Liver (tissue), 9 donors: ENCODE results near the gene VGLL4. TPM values are rescaled to one million over a fixed set of nuclear protein-coding genes. Genes with fewer than 3 reads are reported as not detected.

Source experiments
- DNase-seq: peaks from one replicate; pipeline ENCODE4 v3.0.0-alpha.2; 2017; ENCODE audit warnings: low spot score
- H3K27ac ChIP-seq, 2 donors: one replicate each; pipeline ENCODE4 v1.7.0; 2013; ENCODE audit warnings: inconsistent platforms in 2 of 2, low read length in 2 of 2, control low read depth in 1 of 2, low read depth in 1 of 2, mild to moderate bottlenecking in 1 of 2
- H3K27me3 ChIP-seq, 4 donors: one replicate each; pipeline versions ENCODE4 v1.6.1 to v1.7.0; 2013; ENCODE audit warnings: low read length in 3 of 4, inconsistent platforms in 1 of 4, mild to moderate bottlenecking in 1 of 4, moderate library complexity in 1 of 4; ENCODE audit not compliant: control insufficient read depth in 4 of 4, insufficient read depth in 4 of 4
- H3K36me3 ChIP-seq, 4 donors: one replicate each; pipeline versions ENCODE4 v1.6.1 to v1.7.0; 2013; ENCODE audit warnings: low read length in 3 of 4, mild to moderate bottlenecking in 3 of 4, low read depth in 1 of 4, moderate library complexity in 1 of 4; ENCODE audit not compliant: control insufficient read depth in 4 of 4, insufficient read depth in 3 of 4
- H3K4me1 ChIP-seq, 4 donors: one replicate each; pipeline versions ENCODE4 v1.6.1 to v1.7.0; 2013; ENCODE audit warnings: low read length in 3 of 4, mild to moderate bottlenecking in 3 of 4, moderate library complexity in 1 of 4; ENCODE audit not compliant: control insufficient read depth in 4 of 4, insufficient read depth in 4 of 4
- H3K4me3 ChIP-seq, 3 donors: one replicate each; pipeline versions ENCODE4 v1.6.1 to v1.7.0; 2013; ENCODE audit warnings: low read length in 3 of 3, control low read depth in 1 of 3, low read depth in 1 of 3, mild to moderate bottlenecking in 1 of 3
- H3K9ac ChIP-seq, 2 donors: one replicate each; pipeline ENCODE4 v1.7.0; 2013; ENCODE audit warnings: low read length in 2 of 2, mild to moderate bottlenecking in 2 of 2, moderate library complexity in 2 of 2, control low read depth in 1 of 2, low read depth in 1 of 2
- H3K9me3 ChIP-seq, 4 donors: one replicate each; pipeline versions ENCODE4 v1.6.1 to v1.7.0; 2013; ENCODE audit warnings: low read length in 3 of 4; ENCODE audit not compliant: control insufficient read depth in 4 of 4
- EGR1 ChIP-seq, 2 donors: IDR thresholded peaks; 2 replicates each; pipeline ENCODE4 v1.6.1; 2016 to 2018; ENCODE audit warnings: antibody characterized with exemption in 2 of 2, low read depth in 2 of 2
- FOXA1 ChIP-seq: IDR thresholded peaks from 2 replicates; pipeline ENCODE4 v1.6.1; 2016; ENCODE audit warnings: antibody characterized with exemption
- FOXA2 ChIP-seq: IDR thresholded peaks from 2 replicates; pipeline ENCODE4 v1.6.1; 2016; ENCODE audit warnings: antibody characterized with exemption
- GABPA ChIP-seq, 2 donors: IDR thresholded peaks in 1 of 2; conservative IDR thresholded peaks in 1 of 2; 2 replicates each; pipeline ENCODE4 v1.6.1; 2016; ENCODE audit warnings: antibody characterized with exemption in 2 of 2, mild to moderate bottlenecking in 1 of 2, moderate library complexity in 1 of 2
- HNF4A ChIP-seq, 2 donors: conservative IDR thresholded peaks; 2 replicates each; pipeline ENCODE4 v1.6.1; 2016; ENCODE audit warnings: antibody characterized with exemption in 2 of 2, mild to moderate bottlenecking in 2 of 2
- HNF4G ChIP-seq: IDR thresholded peaks from 2 replicates; pipeline ENCODE4 v1.6.1; 2016; ENCODE audit warnings: antibody characterized with exemption
- JUND ChIP-seq, 2 donors: IDR thresholded peaks; 2 replicates each; pipeline ENCODE4 v1.6.1; 2016; ENCODE audit warnings: antibody characterized with exemption in 2 of 2
- NR2F2 ChIP-seq: IDR thresholded peaks from 2 replicates; pipeline ENCODE4 v1.6.1; 2016; ENCODE audit warnings: antibody characterized with exemption
- RAD21 ChIP-seq, 2 donors: IDR thresholded peaks; 2 replicates each; pipeline ENCODE4 v1.6.1; 2016; ENCODE audit warnings: antibody characterized with exemption in 2 of 2, mild to moderate bottlenecking in 2 of 2
- REST ChIP-seq: IDR thresholded peaks from 2 replicates; pipeline ENCODE4 v1.6.1; 2016; ENCODE audit warnings: antibody characterized with exemption, mild to moderate bottlenecking
- RXRA ChIP-seq, 2 donors: IDR thresholded peaks; 2 replicates each; pipeline ENCODE4 v1.6.1; 2017 to 2018; ENCODE audit warnings: antibody characterized with exemption in 2 of 2, mild to moderate bottlenecking in 1 of 2
- SP1 ChIP-seq: IDR thresholded peaks from 2 replicates; pipeline ENCODE4 v1.6.1; 2018; ENCODE audit warnings: antibody characterized with exemption, mild to moderate bottlenecking
- TAF1 ChIP-seq: conservative IDR thresholded peaks from 2 replicates; pipeline ENCODE4 v1.6.1; 2016; ENCODE audit warnings: antibody characterized with exemption, mild to moderate bottlenecking
- YY1 ChIP-seq: IDR thresholded peaks from 2 replicates; pipeline ENCODE4 v1.6.1; 2016; ENCODE audit warnings: antibody characterized with exemption, mild to moderate bottlenecking
- whole genome bisulfite sequencing: extraction: QIAGEN DNeasy Blood & Tissue Kit; methylation state at CpG from one replicate; pipeline ENCODE4 v1.1.7; 2013; 5-methylcytosine and 5-hydroxymethylcytosine counted together
- polyA plus RNA-seq, 2 donors: library from polyadenylated mRNA; stranded (reverse) in 1 of 2; unstranded in 1 of 2; fragments of 200-250 nt in 1 of 2; fragments of >200 nt in 1 of 2; fragmentation: Nextera tagmentation in 1 of 2; extraction: Ambion mirVana in 1 of 2; gene quantifications; one replicate each; pipeline versions ENCODE4 v1.2.1 to v1.2.3, GENCODE V29; 2013 to 2015
- total RNA-seq, 2 donors: library from RNA; depleted of rRNA; stranded (reverse); fragments of >200 nt; gene quantifications; one replicate each; pipeline ENCODE4 v1.2.3, GENCODE V29; 2014
- TF ChIP-seq, protein P1 (sequence below): IDR thresholded peaks from 2 replicates; pipeline ENCODE4 v1.6.1; 2016; ENCODE audit warnings: antibody characterized with exemption
- TF ChIP-seq, protein P2 (sequence below): IDR thresholded peaks from 2 replicates; pipeline ENCODE4 v1.6.1; 2016; ENCODE audit warnings: antibody characterized with exemption
- TF ChIP-seq, protein P3 (sequence below): fragments of 150-350 bp; IDR thresholded peaks from 2 replicates; pipeline ENCODE4 v1.5.1; 2017; ENCODE audit warnings: improper control_type of control experiment, low read depth, low read length; ENCODE audit not compliant: missing input control
- TF ChIP-seq, protein P4 (sequence below): IDR thresholded peaks from 2 replicates; pipeline ENCODE4 v1.6.1; 2016; ENCODE audit warnings: antibody characterized with exemption
- donor health status: healthy.
- donor health status: healthy.
- donor health status: healthy.
- donor health status: healthy.
- donor health status: healthy.

VGLL4 gene
- total and polyA plus RNA-seq, 4 donors: 7.2 to 27.9 (median 13.0) TPM

GRCh38 chr3:11609481-11609880 lies 34.2 kb downstream of the VGLL4 start:
- Histone ChIP-seq H3K9me3 (no peaks in the 10 kb centered on the region), H3K27ac (no peak overlapping the region), H3K9ac (no peak overlapping the region), H3K4me1 (no peaks in the 10 kb centered on the region), H3K36me3 (peaks cover 0 to 3% (median 0%) of the 10 kb centered on the region in 4 donors), H3K4me3 (no peak overlapping the region), H3K27me3 (no peaks in the 10 kb centered on the region)
- 96% methylated on average over 9 of the region's 9 CpGs for WGBS
- no peak for DNase-seq
- TF ChIP-seq RXRA (IDR thresholded peaks at IDR 0.05): no peak
- TF ChIP-seq TAF1: no peak
- TF ChIP-seq, protein P1, sequence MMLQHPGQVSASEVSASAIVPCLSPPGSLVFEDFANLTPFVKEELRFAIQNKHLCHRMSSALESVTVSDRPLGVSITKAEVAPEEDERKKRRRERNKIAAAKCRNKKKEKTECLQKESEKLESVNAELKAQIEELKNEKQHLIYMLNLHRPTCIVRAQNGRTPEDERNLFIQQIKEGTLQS: no peak
- no peak for TF ChIP-seq EGR1 (IDR thresholded peaks at IDR 0.05; ENCODE audit: low read depth in 2 of 2)

DNA sequence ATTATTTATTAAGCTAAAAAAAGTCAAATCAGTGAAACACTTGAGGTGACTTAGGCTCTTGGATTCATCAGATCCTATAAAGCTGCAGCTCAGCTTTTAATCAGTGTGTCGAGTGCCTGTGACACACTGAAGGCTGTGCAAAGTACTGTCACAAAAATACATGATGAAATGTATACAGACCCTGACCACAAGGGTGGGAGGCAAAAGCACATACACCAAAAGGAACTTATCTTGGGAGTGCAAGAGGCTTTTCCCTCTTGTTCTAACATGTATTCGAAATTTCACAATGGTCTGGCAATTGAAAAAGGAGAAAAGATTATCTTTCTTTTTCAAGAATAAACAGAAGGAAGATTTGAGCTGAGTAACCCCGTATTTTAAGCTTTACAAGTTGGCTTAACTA lies 35.9 kb downstream of the VGLL4 start:
- Histone ChIP-seq H3K36me3 (peaks cover 0 to 3% (median under 1%) of the 10 kb centered on the region in 4 donors), H3K4me1 (no peaks in the 10 kb centered on the region), H3K9ac (no peak overlapping the region), H3K27me3 (no peaks in the 10 kb centered on the region), H3K27ac (no peak overlapping the region), H3K9me3 (no peaks in the 10 kb centered on the region), H3K4me3 (no peak overlapping the region)
- WGBS: 59% methylated on average over 3 of the region's 3 CpGs
- TF ChIP-seq REST (no peak), RAD21 (IDR thresholded peaks at IDR 0.05) (no peak), RXRA (IDR thresholded peaks at IDR 0.05) (no peak), NR2F2 (no peak), GABPA (IDR thresholded peaks at IDR 0.05 in 1 of 2, conservative IDR thresholded peaks at IDR 0.05 in 1 of 2) (no peak), TAF1 (no peak), EGR1 (IDR thresholded peaks at IDR 0.05; ENCODE audit: low read depth in 2 of 2) (no peak), FOXA2 (no peak), FOXA1 (no peak), YY1 (no peak), JUND (IDR thresholded peaks at IDR 0.05) (no peak), SP1 (no peak), HNF4A (conservative IDR thresholded peaks at IDR 0.05) (no peak), HNF4G (no peak)
- TF ChIP-seq, protein P1: no peak
- TF ChIP-seq, protein P2, sequence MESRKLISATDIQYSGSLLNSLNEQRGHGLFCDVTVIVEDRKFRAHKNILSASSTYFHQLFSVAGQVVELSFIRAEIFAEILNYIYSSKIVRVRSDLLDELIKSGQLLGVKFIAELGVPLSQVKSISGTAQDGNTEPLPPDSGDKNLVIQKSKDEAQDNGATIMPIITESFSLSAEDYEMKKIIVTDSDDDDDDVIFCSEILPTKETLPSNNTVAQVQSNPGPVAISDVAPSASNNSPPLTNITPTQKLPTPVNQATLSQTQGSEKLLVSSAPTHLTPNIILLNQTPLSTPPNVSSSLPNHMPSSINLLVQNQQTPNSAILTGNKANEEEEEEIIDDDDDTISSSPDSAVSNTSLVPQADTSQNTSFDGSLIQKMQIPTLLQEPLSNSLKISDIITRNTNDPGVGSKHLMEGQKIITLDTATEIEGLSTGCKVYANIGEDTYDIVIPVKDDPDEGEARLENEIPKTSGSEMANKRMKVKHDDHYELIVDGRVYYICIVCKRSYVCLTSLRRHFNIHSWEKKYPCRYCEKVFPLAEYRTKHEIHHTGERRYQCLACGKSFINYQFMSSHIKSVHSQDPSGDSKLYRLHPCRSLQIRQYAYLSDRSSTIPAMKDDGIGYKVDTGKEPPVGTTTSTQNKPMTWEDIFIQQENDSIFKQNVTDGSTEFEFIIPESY: no peak
- TF ChIP-seq, protein P3, sequence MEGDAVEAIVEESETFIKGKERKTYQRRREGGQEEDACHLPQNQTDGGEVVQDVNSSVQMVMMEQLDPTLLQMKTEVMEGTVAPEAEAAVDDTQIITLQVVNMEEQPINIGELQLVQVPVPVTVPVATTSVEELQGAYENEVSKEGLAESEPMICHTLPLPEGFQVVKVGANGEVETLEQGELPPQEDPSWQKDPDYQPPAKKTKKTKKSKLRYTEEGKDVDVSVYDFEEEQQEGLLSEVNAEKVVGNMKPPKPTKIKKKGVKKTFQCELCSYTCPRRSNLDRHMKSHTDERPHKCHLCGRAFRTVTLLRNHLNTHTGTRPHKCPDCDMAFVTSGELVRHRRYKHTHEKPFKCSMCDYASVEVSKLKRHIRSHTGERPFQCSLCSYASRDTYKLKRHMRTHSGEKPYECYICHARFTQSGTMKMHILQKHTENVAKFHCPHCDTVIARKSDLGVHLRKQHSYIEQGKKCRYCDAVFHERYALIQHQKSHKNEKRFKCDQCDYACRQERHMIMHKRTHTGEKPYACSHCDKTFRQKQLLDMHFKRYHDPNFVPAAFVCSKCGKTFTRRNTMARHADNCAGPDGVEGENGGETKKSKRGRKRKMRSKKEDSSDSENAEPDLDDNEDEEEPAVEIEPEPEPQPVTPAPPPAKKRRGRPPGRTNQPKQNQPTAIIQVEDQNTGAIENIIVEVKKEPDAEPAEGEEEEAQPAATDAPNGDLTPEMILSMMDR: no peak
- TF ChIP-seq, protein P4, sequence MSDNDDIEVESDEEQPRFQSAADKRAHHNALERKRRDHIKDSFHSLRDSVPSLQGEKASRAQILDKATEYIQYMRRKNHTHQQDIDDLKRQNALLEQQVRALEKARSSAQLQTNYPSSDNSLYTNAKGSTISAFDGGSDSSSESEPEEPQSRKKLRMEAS: no peak
- DNase-seq: no peak
